GM21526 (cell line): Measurements from ENCODE around the gene CELA2A.

Experiments used
- ATAC-seq: cut with Tn5 transposase; IDR thresholded peaks from one replicate; pipeline ENCODE4 v1.9.1; 2021; ENCODE audit warnings: moderate library complexity; ENCODE audit not compliant: unreplicated experiment, low FRiP score

Gene CELA2A

GRCh38 chr1:15456313-15456954 is at the start of gene CELA2A:
TSS of gene CELA2A (plus strand) at chr1:15456732. CDS start at chr1:15456754, 22 bp downstream.
- ATAC-seq, result no peak

GRCh38 chr1:15407580-15407979 is 49.0 kb upstream of the CELA2A start:
- no peak for ATAC-seq

DNA sequence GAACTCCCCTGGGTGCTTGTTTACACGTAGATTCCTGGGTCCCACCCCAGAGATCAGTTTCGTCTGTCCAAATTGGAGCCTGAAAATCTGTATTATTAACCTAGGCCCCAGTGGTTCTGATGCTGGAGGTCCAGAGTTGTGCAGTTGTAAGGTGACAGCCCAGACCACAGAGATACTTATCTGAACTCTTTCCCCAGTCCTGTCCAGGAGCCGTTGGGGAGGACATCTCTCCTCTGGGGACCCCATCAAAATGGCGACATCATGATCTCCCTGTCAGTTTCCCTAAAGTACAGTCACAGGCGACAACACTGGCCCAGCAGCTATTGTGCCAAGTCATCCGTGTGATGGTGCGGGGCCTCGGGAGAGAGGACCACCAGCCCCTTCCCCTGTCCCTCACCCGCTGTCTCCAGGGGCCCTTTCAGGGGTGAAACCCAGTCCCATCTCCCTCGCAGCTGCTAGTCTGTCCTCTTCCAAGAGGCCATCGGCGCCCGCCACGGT is 47.6 kb upstream of the CELA2A start:
- no peak for ATAC-seq

DNA sequence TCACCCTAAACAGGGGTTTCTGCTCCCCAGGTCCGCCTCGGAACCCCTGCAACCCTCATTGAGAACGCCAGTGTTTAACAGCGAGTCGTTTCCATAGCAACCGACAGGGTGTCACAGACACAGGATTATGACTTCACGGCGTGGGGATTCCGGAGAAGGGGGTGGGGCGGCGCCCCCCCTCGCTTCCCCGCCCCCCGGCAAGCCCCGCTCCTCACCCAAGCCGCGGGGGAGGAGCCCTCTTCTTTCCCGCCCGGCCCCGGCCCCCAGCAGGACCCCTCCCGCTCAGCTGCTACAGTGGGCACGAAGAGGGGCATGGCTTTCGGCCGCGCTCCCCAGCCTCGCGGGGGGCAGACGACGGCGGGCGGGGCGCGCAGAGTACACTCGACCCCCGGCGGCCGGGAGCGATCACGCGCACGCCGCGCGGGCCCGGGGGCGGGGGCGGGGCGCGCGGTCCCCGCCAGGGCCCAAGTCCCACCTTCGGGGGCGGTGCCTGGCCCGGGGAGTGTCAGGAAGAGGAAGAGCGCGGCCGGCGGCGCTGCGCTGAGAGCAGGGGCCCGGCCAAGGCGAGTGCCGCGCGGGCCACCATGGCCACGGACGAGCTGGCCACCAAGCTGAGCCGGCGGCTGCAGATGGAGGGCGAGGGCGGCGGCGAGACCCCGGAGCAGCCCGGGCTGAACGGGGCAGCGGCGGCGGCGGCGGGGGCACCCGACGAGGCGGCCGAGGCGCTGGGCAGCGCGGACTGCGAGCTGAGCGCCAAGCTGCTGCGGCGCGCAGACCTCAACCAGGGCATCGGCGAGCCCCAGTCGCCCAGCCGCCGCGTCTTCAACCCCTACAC is 46.9 kb upstream of the CELA2A start, which contains the start of gene EFHD2:
Gene EFHD2, plus strand, starts transcription at position 501 of the 835 bp plus-strand sequence. Its CDS starts 84 bp downstream, at position 585.
- peak; percentile 77 for ATAC-seq

DNA sequence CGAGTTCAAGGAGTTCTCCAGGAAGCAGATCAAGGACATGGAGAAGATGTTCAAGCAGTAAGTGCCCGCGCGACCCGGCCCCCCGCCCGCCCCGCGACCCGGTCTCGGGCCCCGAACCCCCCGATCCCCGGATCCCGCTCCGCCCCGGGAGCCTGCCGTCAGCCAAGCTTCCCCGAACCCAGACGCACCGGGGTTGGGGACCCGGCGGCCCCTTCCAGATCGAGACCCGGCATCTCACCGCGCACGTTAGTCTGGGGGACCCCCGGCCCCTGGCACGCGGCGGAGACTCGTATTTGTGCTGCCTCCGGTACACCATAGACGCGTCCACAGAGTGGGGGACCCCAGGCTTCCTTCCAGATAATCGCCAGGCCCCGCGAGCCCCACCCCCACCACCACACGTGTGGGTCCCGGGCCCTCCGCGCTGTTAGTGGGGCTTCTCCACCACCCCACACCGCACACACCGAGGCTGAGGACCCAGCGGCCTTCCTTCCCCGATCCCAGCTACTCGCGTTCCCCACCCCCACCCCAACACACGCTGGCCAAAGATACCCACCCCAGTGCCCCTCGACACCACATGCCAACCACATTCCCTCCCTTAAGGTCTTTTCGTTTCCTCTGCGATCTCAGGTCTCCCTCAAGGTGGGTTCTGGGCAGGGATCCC is 46.2 kb upstream of the CELA2A start:
- ATAC-seq, result no peak

DNA sequence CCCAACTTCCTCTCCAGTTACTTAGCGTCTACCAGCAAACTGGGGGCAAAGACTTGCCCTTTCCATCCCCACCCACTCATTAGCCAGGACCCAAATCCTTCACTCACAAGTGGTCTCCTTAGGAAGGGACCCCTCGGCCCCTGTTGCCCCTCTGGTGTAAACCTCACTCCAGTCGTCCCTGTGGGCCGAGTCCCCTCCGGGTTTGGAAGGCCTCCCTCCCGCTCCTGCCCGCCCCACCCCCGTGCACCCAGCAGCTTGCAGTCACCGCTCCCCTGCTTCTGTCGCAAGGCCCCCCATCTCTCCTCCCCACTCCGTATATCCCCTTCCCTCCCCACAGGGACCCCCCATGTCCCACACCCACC is 45.7 kb upstream of the CELA2A start:
- ATAC-seq, result no peak

DNA sequence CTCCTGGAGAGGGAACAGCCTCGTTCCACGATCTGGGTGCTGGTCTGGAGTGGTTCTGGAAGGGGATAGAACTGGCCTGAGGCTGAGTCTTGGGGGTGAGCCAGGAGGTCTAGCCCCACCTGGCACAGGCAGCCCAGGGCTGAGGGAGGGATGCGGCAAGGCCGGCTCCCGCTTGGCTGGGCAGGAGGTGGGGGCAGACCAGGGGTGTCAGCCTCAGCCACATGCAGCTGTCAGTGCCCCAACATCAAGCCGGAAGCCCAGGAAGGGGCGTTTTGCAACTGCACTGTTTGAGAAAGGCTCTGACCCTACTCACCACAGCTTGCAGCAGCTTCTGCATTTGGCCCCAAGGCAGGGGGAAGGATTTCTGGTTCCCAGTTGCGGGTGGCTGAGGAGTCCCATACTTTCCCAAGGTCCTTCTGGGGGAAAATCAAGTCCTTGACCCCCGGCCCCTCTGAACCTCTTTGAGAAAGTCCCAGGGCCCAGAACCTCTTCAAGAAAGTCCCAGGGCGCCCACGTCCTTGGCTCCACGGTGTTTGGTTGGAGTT is 44.9 kb upstream of the CELA2A start:
- ATAC-seq, result peak; percentile 43

DNA sequence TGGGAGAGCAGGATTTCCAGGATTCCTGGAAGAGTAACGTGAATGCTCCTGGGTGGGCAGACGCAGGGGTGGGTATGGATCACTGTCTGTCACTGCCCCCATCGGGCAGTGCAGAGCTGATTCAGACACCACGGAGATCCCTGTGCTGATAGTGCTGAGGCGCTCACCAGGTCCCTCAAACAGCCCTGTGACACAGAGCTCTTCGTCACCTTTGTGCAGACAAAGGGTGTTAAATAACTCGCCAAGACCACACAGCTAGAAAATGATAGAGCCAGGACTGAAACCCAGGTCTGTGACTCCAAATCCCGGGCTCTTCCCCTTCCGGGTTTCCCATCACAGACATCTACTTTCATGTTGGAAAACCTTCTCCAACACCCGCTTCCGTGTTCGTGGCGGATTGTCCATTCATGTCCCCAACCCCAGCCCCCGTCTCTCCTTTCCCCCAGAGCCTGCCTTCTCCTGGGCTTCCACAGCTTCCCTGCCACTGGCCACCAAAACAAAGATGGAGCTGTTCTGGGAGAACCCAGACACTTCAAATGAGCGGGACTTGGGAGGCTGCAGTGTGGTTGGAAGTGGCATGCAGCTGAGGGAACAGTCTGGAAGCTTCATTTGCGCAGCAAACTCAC is 44.2 kb upstream of the CELA2A start:
- no peak for ATAC-seq

DNA sequence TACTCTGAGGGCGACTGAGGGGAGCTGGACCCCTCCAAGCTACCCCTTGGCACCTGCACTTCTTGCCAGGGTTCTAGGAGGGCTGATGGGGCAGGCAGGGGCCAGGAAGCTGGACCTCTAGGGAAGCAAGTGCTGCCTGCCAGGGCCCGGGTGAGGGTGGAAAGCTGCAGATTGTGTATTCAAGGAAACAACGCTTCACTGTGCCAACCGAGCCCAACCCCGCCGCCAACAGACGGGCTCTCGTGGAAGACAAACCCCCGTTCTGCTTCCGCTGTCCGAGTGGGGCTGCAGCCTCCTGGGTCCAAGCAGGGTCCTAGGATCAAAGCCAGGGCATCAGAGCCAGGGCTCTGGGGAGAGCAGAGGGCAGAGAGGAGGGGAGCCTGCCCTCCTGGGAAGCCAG is 43.7 kb upstream of the CELA2A start:
- ATAC-seq, result no peak

DNA sequence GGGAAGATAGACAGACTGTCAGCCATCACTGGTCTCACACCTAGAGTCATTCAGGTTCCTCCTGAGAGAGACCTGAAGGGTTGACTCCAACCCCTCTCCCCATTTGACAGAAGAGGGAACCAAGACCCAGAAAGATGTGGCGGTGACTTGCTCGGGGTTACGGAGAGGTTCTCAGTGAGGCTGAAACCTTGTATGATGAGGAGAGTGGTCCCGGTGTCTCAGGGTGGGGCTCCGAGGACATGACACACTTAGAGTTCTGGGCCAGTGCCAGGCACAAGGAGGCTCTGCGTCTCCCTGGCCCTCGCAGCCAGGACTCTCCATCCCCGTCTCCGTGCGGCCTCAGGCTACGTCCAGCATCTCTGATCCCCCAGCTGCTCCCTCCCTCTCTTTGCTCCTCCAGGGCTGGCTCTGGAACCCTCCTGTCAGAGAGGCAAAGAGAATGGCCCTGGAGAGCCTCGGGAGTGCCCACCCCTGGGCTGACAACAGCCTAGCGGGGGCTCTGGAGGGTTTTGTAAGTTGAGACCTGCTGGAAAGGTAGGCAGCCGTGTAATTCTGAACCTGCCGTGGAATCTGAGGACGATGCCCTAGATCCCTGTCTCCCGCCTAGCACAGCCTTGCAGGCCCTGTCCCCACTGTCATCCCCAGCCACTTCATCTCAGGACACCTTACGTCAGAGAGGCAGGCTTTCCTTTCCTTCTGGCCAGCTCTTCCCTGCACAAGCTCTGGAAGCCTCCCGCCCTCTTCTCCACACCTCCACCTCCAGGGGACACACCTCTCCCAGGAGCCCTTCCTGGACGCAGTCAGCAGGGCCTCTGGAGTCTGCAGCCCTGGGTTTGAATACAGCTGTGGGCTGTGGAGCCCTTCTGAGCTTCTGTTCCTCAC is 42.7 kb upstream of the CELA2A start:
- no peak for ATAC-seq

DNA sequence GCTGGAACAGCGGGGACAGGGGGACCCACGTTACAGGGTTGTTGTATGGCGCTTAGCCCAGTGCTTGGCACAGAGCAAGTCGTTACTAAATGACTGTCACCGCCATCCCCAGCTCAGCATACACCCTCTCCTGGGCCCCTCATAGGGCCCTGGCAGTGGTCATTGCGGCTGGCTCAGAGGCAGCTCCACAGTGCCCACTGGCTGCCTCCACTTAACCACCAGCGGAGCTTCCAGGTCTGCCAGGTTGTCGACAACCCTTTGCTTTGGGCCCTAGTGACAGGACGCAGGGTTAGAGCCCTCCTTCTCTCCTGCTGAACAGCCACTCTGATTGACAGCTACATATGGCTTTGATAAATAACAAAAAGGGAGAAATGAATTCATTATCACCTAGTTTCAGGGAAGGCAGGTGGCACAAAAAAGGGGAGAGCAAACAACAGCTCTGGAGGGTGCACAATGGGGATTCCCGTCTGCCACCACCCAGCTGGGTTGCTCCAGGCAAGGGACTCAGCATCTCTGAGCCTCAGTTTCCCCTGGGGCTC is 42.0 kb upstream of the CELA2A start:
- no peak for ATAC-seq

DNA sequence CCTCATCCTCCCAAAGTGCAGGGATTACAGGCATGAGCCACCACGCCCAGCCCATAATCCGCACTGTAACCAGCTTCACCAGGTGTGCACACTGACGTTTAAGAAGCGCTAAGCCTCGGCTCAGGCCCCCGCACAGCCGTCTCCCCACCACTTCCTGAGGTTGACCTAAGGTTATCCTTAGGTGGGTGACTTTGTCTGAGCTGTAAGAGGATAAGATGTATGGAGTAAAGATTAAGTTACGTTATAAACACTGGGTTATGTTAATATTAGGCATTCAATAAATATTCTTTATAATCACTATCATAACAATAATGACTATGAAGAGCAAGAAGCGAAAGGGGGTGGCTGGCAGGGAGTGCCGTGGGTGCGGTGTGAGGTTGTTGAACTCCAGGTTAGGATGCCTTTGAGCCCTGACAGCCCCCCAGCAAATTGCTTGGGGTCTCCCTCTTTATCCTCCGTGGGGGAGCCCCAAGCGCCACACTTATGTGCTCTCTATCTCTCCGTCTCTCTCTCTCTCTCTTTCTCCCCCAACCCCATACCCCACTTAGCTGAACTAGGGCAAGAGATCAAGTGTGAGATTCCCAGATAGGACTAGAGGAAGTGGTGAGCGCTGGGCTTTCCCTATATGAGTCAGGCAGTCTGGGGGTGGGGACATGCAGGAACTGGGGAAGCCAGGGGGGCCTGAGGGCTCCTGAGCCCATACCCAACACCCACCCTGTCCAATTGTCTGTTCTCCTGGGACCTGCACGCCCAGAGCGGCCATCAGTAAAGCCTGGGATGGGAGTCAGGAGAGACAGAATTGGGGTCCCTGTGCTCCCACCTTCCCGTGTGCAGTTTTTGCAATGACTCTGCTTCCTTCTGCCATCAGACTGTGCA is 39.2 kb upstream of the CELA2A start:
- peak; percentile 45 for ATAC-seq

- ATAC-seq, result no peak
Observed at GRCh38 chr1:15418806-15419515, 37.6 kb upstream of the CELA2A start.

- no peak for ATAC-seq
Observed at GRCh38 chr1:15420853-15421465, 35.6 kb upstream of the CELA2A start.

DNA sequence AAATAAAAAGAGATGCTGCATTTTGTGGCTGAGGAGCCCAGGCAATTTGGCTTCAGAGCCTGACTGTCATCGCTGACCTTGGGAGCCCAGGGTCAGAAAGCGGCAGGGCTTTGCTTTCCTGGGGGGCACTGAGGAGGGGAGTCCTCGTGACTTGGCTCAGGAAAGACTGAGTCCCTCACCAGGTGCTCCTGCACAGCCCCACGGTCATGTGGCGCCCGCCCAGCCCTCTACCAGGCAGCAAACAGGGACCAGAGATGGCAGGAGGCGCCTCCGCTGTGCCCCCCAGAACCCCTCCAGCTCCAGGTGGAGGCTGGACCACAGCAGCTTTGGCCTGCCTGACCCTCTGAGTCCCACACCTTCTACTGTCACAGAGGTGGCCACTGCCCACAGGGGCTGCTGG is 33.7 kb upstream of the CELA2A start:
- no peak for ATAC-seq

DNA sequence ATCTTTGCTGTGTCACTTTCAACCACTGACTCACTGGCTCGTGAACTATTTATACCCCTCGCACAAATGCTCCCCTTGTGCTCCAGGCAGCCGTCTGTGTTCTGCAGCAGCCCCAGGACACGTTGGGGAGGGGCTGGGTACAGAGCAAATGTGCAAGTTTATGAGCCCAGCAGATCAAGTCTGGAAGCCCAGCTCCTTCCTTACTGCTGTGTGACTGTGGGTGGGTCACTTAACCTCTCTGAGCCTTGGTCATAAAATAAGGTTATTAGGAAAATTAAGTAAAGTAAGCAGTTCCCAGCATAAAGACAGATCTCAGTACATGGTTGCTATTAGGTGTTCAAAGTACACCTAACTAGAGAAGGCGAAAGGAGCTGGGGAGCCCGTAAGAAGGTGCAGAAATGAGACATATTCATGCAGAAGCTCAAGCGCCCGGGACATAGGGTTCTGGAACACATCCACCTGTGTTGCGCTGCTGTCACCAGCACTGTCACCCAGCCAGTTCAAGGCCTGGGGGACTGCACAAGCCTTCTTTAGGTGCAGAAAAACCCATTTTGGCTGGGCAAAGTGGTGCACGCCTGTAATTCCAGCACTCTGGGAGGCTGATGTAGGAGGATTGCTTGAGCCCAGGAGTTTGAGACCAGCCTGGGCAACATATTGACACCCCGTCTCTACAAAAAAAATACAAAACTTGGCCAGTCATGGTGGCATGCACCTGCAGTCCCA is 33.0 kb upstream of the CELA2A start:
- ATAC-seq, result no peak
